Measurements from ENCODE around the gene NPR3. TPM values are rescaled to one million over a fixed set of nuclear protein-coding genes. Genes with fewer than 3 reads are reported as not detected.
A peak's percentile ranks its signal among the peaks of the same experiment; 100 is the strongest.

NPR3 gene
- total RNA-seq, 1 experiment from 2014 or later = 0.11 TPM

DNA sequence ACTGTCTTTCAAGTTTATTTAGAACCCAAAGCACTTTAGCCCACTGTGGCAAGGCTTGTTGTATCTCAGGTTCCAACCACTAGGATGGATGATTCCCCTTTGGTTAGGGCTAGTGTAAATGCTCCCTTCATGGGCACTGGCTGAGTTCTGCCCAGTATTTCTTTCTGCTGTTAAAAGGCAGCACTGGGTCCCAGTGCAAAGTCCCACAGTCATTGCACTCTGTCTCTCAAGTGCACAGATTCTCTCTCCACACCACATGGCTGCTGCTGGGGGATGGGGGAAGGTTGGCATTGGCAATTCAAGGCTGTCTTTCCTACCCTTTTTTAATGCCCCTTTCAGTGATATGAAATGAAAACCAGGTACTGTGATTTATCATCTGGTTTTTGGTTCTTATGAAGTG is 7.2 kb upstream of the NPR3 start:
- Histone ChIP-seq H3K4me3 (ENCODE audit: low read depth, low read length) (no peak overlapping the region), H3K9me3 (no peaks in the 10 kb centered on the region; the same call in 1 of the 2 replicates), H3K4me1 (no peaks in the 10 kb centered on the region), H3K36me3 (ENCODE audit: control insufficient read depth, insufficient read depth, low read length) (no peaks in the 10 kb centered on the region), H3K27me3 (replicated peaks; ENCODE audit: control insufficient read depth, insufficient read depth, low read length) (no peaks in the 10 kb centered on the region)
- no peak for DNase-seq
- ChIA-PET POLR2A (no interaction called here), CTCF (no interaction called here)
- Mint-ChIP-seq H3K27me3 (ENCODE audit: insufficient read depth, unreplicated experiment) (peaks cover 11% of the 10 kb centered on the region), H3K36me3 (ENCODE audit: insufficient read depth, unreplicated experiment) (no peaks in the 10 kb centered on the region), H3K9me3 (ENCODE audit: unreplicated experiment) (peaks cover 6% of the 10 kb centered on the region), H3K27ac (ENCODE audit: unreplicated experiment) (no peak overlapping the region), H3K4me3 (ENCODE audit: unreplicated experiment) (no peak overlapping the region), H3K4me1 (ENCODE audit: low read depth, unreplicated experiment) (no peaks in the 10 kb centered on the region)
- intact Hi-C loops (cut with micrococcal nuclease; ENCODE audit: unreplicated experiment) = no loop called here
- BruUV-seq (replicated peaks) = no TSS peak
- no peak for TF ChIP-seq CTCF (IDR thresholded peaks at IDR 0.05; ENCODE audit: insufficient read depth in 1 of 2, low read depth in 1 of 2, low read length in 1 of 2, severe bottlenecking in 1 of 2, unreplicated experiment in 1 of 2)

GRCh38 chr5:32707418-32707997 is 3.6 kb upstream of the NPR3 start:
- TF ChIP-seq CTCF (IDR thresholded peaks at IDR 0.05; ENCODE audit: insufficient read depth in 1 of 2, low read depth in 1 of 2, low read length in 1 of 2, severe bottlenecking in 1 of 2, unreplicated experiment in 1 of 2) = peak; percentile 51 to 60
- Mint-ChIP-seq H3K36me3 (ENCODE audit: insufficient read depth, unreplicated experiment) (no peaks in the 10 kb centered on the region), H3K4me1 (ENCODE audit: low read depth, unreplicated experiment) (no peaks in the 10 kb centered on the region), H3K9me3 (ENCODE audit: unreplicated experiment) (no peaks in the 10 kb centered on the region), H3K27ac (ENCODE audit: unreplicated experiment) (no peak overlapping the region), H3K27me3 (ENCODE audit: insufficient read depth, unreplicated experiment) (peaks cover 6% of the 10 kb centered on the region), H3K4me3 (ENCODE audit: unreplicated experiment) (no peak overlapping the region)
- ChIA-PET CTCF (interaction anchor here (0.6 kb wide), 3 partner anchors 254 to 615 kb away, joined by 3 to 5 read pairs (median 3); no protein-coding TSS in a partner anchor), POLR2A (no interaction called here)
- H3K4me1 ChIP-seq = no peaks in the 10 kb centered on the region
- no TSS peak for BruUV-seq (replicated peaks)
- no peaks in the 10 kb centered on the region for H3K36me3 ChIP-seq (ENCODE audit: control insufficient read depth, insufficient read depth, low read length)
- intact Hi-C loops (cut with micrococcal nuclease; ENCODE audit: unreplicated experiment) = loop anchor here (1.0 kb wide), 4 partner anchors 87 to 235 kb away; no protein-coding TSS in a partner anchor
- no peak overlapping the region for H3K4me3 ChIP-seq (ENCODE audit: low read depth, low read length)
- no peaks in the 10 kb centered on the region for H3K27me3 ChIP-seq (replicated peaks; ENCODE audit: control insufficient read depth, insufficient read depth, low read length)
- H3K9me3 ChIP-seq = no peaks in the 10 kb centered on the region
- no peak for DNase-seq

DNA sequence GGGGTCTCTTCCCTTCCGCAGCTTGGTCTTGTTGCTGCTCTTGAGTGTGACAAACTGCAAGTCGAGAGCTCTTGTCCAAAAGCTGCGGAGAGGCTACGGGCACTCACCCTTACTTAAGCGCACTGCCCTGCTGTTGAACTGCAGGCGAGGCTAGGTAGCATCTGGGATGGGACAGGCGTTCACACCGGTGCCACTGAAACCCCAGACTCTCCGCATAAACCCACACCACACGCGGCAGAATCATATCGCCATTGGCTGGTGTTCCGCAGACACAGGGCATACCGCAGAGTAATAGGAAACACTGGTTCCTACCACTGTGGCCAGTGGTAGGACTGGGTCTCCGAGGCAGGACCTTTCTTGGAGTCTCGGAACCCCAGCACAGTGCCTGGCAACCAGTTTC is 2.2 kb upstream of the NPR3 start:
- CTCF ChIA-PET = interaction anchor here (0.6 to 0.7 kb wide), 2 partner anchors 45 to 588 kb away, joined by 3 read pairs; no protein-coding TSS in a partner anchor

More for the DNA sequence above, 2.2 kb upstream of the NPR3 start:
- Histone ChIP-seq H3K4me3 (ENCODE audit: low read depth, low read length) (no peak overlapping the region), H3K36me3 (ENCODE audit: control insufficient read depth, insufficient read depth, low read length) (no peaks in the 10 kb centered on the region), H3K4me1 (no peaks in the 10 kb centered on the region), H3K9me3 (no peaks in the 10 kb centered on the region), H3K27me3 (replicated peaks; ENCODE audit: control insufficient read depth, insufficient read depth, low read length) (no peaks in the 10 kb centered on the region)
- POLR2A ChIA-PET = no interaction called here
- no peak overlapping the region for H3K4me3 Mint-ChIP-seq (ENCODE audit: unreplicated experiment)
- TF ChIP-seq CTCF (IDR thresholded peaks at IDR 0.05; ENCODE audit: insufficient read depth in 1 of 2, low read depth in 1 of 2, low read length in 1 of 2, severe bottlenecking in 1 of 2, unreplicated experiment in 1 of 2) = no peak
- no peak overlapping the region for H3K27ac Mint-ChIP-seq (ENCODE audit: unreplicated experiment)
- H3K4me1 Mint-ChIP-seq (ENCODE audit: low read depth, unreplicated experiment) = no peaks in the 10 kb centered on the region
- DNase-seq = no peak
- peaks cover 6% of the 10 kb centered on the region for H3K27me3 Mint-ChIP-seq (ENCODE audit: insufficient read depth, unreplicated experiment)
- no TSS peak for BruUV-seq (replicated peaks)
- peaks cover 6% of the 10 kb centered on the region for H3K36me3 Mint-ChIP-seq (ENCODE audit: insufficient read depth, unreplicated experiment)
- no peaks in the 10 kb centered on the region for H3K9me3 Mint-ChIP-seq (ENCODE audit: unreplicated experiment)
- intact Hi-C loops (cut with micrococcal nuclease; ENCODE audit: unreplicated experiment) = loop anchor here (1.0 kb wide), 3 partner anchors 472 to 714 kb away; no protein-coding TSS in a partner anchor

Data from Caco-2 (cell line).